Measurements from ENCODE around the gene SOCS7.

Gene SOCS7

DNA sequence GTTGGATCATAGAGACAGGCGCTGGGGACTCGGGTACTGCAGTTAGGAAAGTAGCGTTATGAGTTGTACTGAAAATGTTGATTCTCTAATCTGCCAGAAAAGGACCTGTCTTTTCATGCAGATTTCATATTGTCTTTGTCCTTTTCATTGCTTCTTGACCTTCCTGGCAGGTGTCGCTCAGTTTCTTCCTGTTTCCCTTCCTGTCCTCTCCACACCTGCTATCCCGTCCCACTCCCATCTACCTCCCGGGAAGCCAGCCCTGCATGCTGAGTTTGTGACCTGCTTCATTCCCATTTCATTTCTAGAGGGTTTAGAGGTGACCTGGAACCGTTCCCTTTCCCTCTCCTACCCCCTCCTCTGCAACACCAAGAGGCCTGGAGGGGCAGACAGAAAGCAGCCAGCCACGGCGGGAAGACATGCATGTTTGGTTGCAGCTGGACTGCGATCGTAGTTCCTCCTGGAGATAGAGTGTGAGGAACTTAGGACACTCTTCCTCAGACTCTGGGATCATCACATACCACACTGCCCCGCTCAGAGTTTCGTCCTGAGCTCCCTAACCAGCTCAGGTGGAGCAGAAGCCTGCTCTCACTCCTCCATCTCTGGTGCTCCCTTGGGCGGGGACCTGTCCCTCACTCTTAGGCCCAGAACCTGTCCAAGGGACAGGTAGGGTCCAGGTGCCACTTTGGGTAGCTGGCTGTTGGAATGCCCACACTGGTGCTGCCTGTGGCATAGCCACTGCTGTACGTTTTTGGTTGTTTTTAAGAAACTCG, 52.7 kb downstream of the SOCS7 start:
- Histone ChIP-seq H3K27ac (replicated peaks; ENCODE audit: low read length) (no peak overlapping the region), H3K18ac (ENCODE audit: low read length) (no peak overlapping the region), H2BK15ac (ENCODE audit: low read length) (no peak overlapping the region), H3K4ac (ENCODE audit: low read length) (no peak overlapping the region), H3K14ac (ENCODE audit: low read length) (no peak overlapping the region), H3K4me1 (ENCODE audit: control insufficient read depth in 2 of 2, insufficient read depth in 1 of 2, low read depth in 1 of 2, low read length in 2 of 2) (peaks cover 0 to 3% of the 10 kb centered on the region in 2 donors), H3K23ac (ENCODE audit: low read depth, low read length, poor library complexity) (no peak overlapping the region), H3K27me3 (ENCODE audit: control insufficient read depth in 3 of 3, insufficient read depth in 3 of 3, low read depth in 1 of 3, low read length in 3 of 3) (no peaks in the 10 kb centered on the region), H2BK120ac (ENCODE audit: low read depth, low read length) (no peak overlapping the region), H2AFZ (ENCODE audit: low read length) (no peak overlapping the region), H3K4me2 (ENCODE audit: insufficient read depth, low read length, poor library complexity, severe bottlenecking) (no peak overlapping the region), H2BK12ac (ENCODE audit: low read length) (no peak overlapping the region), H3K9me3 (replicated peaks in 1 of 2; ENCODE audit: control insufficient read depth in 2 of 2, insufficient read depth in 1 of 2, low read depth in 1 of 2, low read length in 2 of 2) (no peaks in the 10 kb centered on the region), H3K79me1 (ENCODE audit: low read depth, low read length) (no peaks in the 10 kb centered on the region), H4K91ac (ENCODE audit: low read depth, low read length, poor library complexity) (no peak overlapping the region), H3K4me3 (ENCODE audit: low read length in 2 of 2) (no peak overlapping the region), H2BK5ac (ENCODE audit: low read length) (no peak overlapping the region), H4K8ac (ENCODE audit: low read depth, low read length) (no peak overlapping the region), H2AK5ac (ENCODE audit: low read depth, low read length) (no peak overlapping the region), H3K9ac (ENCODE audit: low read depth, low read length, poor library complexity) (no peak overlapping the region), H3K36me3 (replicated peaks in 1 of 2; ENCODE audit: control insufficient read depth in 2 of 2, insufficient read depth in 2 of 2, low read length in 2 of 2) (peaks cover 24 to 41% of the 10 kb centered on the region in 2 donors)
- WGBS, 2 donors (ENCODE audit: extremely low coverage in 2 of 2, insufficient read length in 2 of 2, insufficient replicate concordance in 1 of 2), result no CpG with 5 or more reads among the region's 16 CpGs
- no peak for DNase-seq (ENCODE audit: low spot score)

DNA sequence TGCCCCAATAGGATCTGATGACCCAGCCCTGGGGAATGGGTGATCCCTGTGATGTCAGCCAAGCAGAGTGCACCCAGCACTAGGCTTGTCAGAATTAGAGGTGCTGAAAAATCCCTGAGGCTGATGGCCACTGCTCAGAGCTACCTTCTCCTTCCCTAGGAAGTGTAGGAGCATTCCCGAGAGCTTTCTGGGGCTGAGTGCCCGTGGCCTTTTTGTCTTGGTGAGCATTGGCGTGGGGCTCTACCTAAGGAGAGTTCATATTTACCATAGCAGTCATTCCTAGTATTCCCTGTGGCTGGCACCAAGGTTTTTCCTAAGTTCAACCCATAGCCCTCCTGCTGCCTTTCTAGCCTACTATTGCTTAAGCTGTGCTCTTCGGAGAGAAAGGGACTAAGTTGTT, 54.0 kb downstream of the SOCS7 start:
- no peak overlapping the region for H2BK120ac ChIP-seq (ENCODE audit: low read depth, low read length)
- no peak overlapping the region for H3K9ac ChIP-seq (ENCODE audit: low read depth, low read length, poor library complexity)
- no peak overlapping the region for H2AFZ ChIP-seq (ENCODE audit: low read length)
- no peak overlapping the region for H2BK12ac ChIP-seq (ENCODE audit: low read length)
- H3K4me1 ChIP-seq (ENCODE audit: control insufficient read depth in 2 of 2, insufficient read depth in 1 of 2, low read depth in 1 of 2, low read length in 2 of 2), result peaks cover 0 to 3% of the 10 kb centered on the region in 2 donors
- no peak overlapping the region for H2AK5ac ChIP-seq (ENCODE audit: low read depth, low read length)
- H3K79me1 ChIP-seq (ENCODE audit: low read depth, low read length), result no peaks in the 10 kb centered on the region
- H3K18ac ChIP-seq (ENCODE audit: low read length), result no peak overlapping the region
- no peaks in the 10 kb centered on the region for H3K9me3 ChIP-seq (replicated peaks in 1 of 2; ENCODE audit: control insufficient read depth in 2 of 2, insufficient read depth in 1 of 2, low read depth in 1 of 2, low read length in 2 of 2)
- H3K4me2 ChIP-seq (ENCODE audit: insufficient read depth, low read length, poor library complexity, severe bottlenecking), result no peak overlapping the region
- peaks cover 0 to 3% (median 0%) of the 10 kb centered on the region in 3 experiments for H3K27me3 ChIP-seq (ENCODE audit: control insufficient read depth in 3 of 3, insufficient read depth in 3 of 3, low read depth in 1 of 3, low read length in 3 of 3)
- H4K8ac ChIP-seq (ENCODE audit: low read depth, low read length), result no peak overlapping the region
- H2BK15ac ChIP-seq (ENCODE audit: low read length), result no peak overlapping the region
- H3K23ac ChIP-seq (ENCODE audit: low read depth, low read length, poor library complexity), result no peak overlapping the region
- no peak overlapping the region for H4K91ac ChIP-seq (ENCODE audit: low read depth, low read length, poor library complexity)
- DNase-seq (ENCODE audit: low spot score), result no peak
- H3K36me3 ChIP-seq (replicated peaks in 1 of 2; ENCODE audit: control insufficient read depth in 2 of 2, insufficient read depth in 2 of 2, low read length in 2 of 2), result peaks cover 15 to 28% of the 10 kb centered on the region in 2 donors
- no peak overlapping the region for H3K14ac ChIP-seq (ENCODE audit: low read length)
- no peak overlapping the region for H3K27ac ChIP-seq (replicated peaks; ENCODE audit: low read length)
- WGBS, 2 donors (ENCODE audit: extremely low coverage in 2 of 2, insufficient read length in 2 of 2, insufficient replicate concordance in 1 of 2), result no CpG with 5 or more reads among the region's 4 CpGs
- H3K4ac ChIP-seq (ENCODE audit: low read length), result no peak overlapping the region
- H2BK5ac ChIP-seq (ENCODE audit: low read length), result no peak overlapping the region
- H3K4me3 ChIP-seq (ENCODE audit: low read length in 2 of 2), result no peak overlapping the region

DNA sequence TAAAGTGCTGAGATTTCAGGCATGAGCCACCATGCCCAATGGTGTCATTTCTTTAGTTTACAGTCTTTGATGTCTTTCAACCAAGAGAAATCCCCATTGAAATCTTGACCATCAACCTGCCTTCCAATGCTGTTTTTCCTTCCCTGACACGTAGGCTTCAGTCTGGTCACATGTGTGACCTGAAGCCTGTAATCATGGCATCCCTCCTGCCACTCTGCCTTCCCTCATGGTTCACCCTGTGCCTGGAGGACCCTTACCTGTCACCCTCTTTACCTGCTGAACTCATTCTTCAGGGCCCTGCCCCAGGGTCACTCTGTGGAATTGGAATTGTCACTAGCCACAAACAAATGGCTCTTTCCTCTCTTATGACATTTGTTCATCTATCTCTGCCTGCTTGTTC, 58.6 kb downstream of the SOCS7 start:
- Histone ChIP-seq H3K4me2 (ENCODE audit: insufficient read depth, low read length, poor library complexity, severe bottlenecking) (no peak overlapping the region), H2AFZ (ENCODE audit: low read length) (no peak overlapping the region), H3K14ac (ENCODE audit: low read length) (no peak overlapping the region), H3K27ac (replicated peaks; ENCODE audit: low read length) (no peak overlapping the region), H3K18ac (ENCODE audit: low read length) (no peak overlapping the region), H3K23ac (ENCODE audit: low read depth, low read length, poor library complexity) (no peak overlapping the region), H3K4me3 (ENCODE audit: low read length in 2 of 2) (no peak overlapping the region), H4K91ac (ENCODE audit: low read depth, low read length, poor library complexity) (no peak overlapping the region), H2BK12ac (ENCODE audit: low read length) (no peak overlapping the region), H3K9ac (ENCODE audit: low read depth, low read length, poor library complexity) (no peak overlapping the region), H3K9me3 (replicated peaks in 1 of 2; ENCODE audit: control insufficient read depth in 2 of 2, insufficient read depth in 1 of 2, low read depth in 1 of 2, low read length in 2 of 2) (no peaks in the 10 kb centered on the region), H4K8ac (ENCODE audit: low read depth, low read length) (no peak overlapping the region), H3K36me3 (replicated peaks in 1 of 2; ENCODE audit: control insufficient read depth in 2 of 2, insufficient read depth in 2 of 2, low read length in 2 of 2) (no peaks in the 10 kb centered on the region), H3K4me1 (ENCODE audit: control insufficient read depth in 2 of 2, insufficient read depth in 1 of 2, low read depth in 1 of 2, low read length in 2 of 2) (peaks cover 4 to 6% of the 10 kb centered on the region in 2 donors), H2BK120ac (ENCODE audit: low read depth, low read length) (no peak overlapping the region), H2BK5ac (ENCODE audit: low read length) (no peak overlapping the region), H3K4ac (ENCODE audit: low read length) (no peak overlapping the region), H3K27me3 (ENCODE audit: control insufficient read depth in 3 of 3, insufficient read depth in 3 of 3, low read depth in 1 of 3, low read length in 3 of 3) (peaks cover 0 to 3% (median 0%) of the 10 kb centered on the region in 3 experiments), H2BK15ac (ENCODE audit: low read length) (peak overlapping the region; percentile 15), H3K79me1 (ENCODE audit: low read depth, low read length) (no peaks in the 10 kb centered on the region), H2AK5ac (ENCODE audit: low read depth, low read length) (no peak overlapping the region)
- DNase-seq (ENCODE audit: low spot score), result no peak
- no CpG with 5 or more reads among the region's 1 CpG for WGBS, 2 donors (ENCODE audit: extremely low coverage in 2 of 2, insufficient read length in 2 of 2, insufficient replicate concordance in 1 of 2)

DNA sequence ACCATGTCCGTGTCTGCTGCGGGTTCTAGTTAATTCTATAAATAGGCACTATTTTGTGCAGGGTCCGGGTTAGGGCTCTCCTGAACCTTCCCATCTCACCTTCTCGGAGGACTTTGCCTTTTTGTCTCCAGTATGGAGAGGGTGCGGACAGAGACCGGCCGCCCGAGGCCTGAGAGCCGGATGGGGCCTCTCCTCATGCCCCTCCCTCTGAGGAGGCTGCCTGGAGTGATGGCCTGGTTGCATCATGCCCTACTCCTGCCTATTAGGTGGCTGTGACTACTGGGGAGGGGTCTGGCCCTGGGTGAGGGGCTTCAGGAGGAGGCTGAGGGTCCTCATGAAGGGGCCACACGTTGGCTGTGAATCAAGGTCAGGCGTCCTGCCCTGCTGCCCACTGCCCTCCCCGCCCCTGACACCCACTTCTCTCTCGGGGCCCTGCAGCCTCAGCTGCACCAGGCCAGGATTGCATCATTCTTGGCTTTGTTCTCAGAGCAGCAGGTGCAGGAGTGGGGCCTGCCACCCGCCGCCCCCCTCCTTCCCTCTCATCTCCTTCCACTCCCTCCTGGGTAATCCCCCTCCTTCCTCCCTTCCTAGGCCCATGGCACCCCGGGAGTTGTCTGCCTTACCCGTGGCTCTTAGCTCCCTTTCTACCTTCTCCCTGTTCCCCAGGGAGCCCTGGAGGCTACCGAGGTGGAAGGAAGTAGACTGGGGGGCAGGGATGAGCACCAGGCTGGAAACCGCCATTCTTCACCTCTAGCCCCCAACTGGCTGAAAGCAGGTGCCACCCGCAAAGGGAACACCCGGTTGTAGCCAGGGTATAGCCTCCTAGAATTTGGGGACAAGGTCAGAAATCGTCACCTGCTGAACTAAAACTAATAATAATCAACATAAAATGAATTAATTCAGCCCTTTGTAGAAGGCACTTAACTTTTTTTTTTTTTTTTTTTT, 63.9 kb downstream of the SOCS7 start:
- Histone ChIP-seq H3K4ac (ENCODE audit: low read length) (peak overlapping the region; percentile 81), H2BK12ac (ENCODE audit: low read length) (peak overlapping the region; percentile 12)

More for the DNA sequence above, 63.9 kb downstream of the SOCS7 start:
- Histone ChIP-seq H3K23ac (ENCODE audit: low read depth, low read length, poor library complexity) (peak overlapping the region; percentile 81), H2BK5ac (ENCODE audit: low read length) (peak overlapping the region; percentile 27), H3K14ac (ENCODE audit: low read length) (no peak overlapping the region), H3K27me3 (ENCODE audit: control insufficient read depth in 3 of 3, insufficient read depth in 3 of 3, low read depth in 1 of 3, low read length in 3 of 3) (peaks cover 0 to 37% (median 7%) of the 10 kb centered on the region in 3 experiments), H3K9me3 (replicated peaks in 1 of 2; ENCODE audit: control insufficient read depth in 2 of 2, insufficient read depth in 1 of 2, low read depth in 1 of 2, low read length in 2 of 2) (no peaks in the 10 kb centered on the region), H4K8ac (ENCODE audit: low read depth, low read length) (no peak overlapping the region), H3K36me3 (replicated peaks in 1 of 2; ENCODE audit: control insufficient read depth in 2 of 2, insufficient read depth in 2 of 2, low read length in 2 of 2) (no peaks in the 10 kb centered on the region), H3K4me1 (ENCODE audit: control insufficient read depth in 2 of 2, insufficient read depth in 1 of 2, low read depth in 1 of 2, low read length in 2 of 2) (peaks cover 37 to 45% of the 10 kb centered on the region in 2 donors), H2BK120ac (ENCODE audit: low read depth, low read length) (peak overlapping the region; percentile 10), H2AFZ (ENCODE audit: low read length) (peak overlapping the region; percentile 98), H3K79me1 (ENCODE audit: low read depth, low read length) (no peaks in the 10 kb centered on the region), H2AK5ac (ENCODE audit: low read depth, low read length) (peak overlapping the region; percentile 88), H4K91ac (ENCODE audit: low read depth, low read length, poor library complexity) (peak overlapping the region; percentile 44), H3K9ac (ENCODE audit: low read depth, low read length, poor library complexity) (peak overlapping the region; percentile 70), H3K4me3 (ENCODE audit: low read length in 2 of 2) (peak overlapping the region in 1 of 2 donors; percentile 7), H2BK15ac (ENCODE audit: low read length) (peak overlapping the region; percentile 86), H3K18ac (ENCODE audit: low read length) (peak overlapping the region; percentile 97), H3K27ac (replicated peaks; ENCODE audit: low read length) (peak overlapping the region; percentile 38), H3K4me2 (ENCODE audit: insufficient read depth, low read length, poor library complexity, severe bottlenecking) (peak overlapping the region; percentile 35)
- WGBS, 2 donors (ENCODE audit: extremely low coverage in 2 of 2, insufficient read length in 2 of 2, insufficient replicate concordance in 1 of 2), result no CpG with 5 or more reads among the region's 22 CpGs
- no peak for DNase-seq (ENCODE audit: low spot score)

All from neuronal stem cell (in vitro differentiated cells).